ENCODE results near the gene SFN. TPM values are rescaled to one million over a fixed set of nuclear protein-coding genes. Genes with fewer than 3 reads are reported as not detected.

Gene SFN
- total and polyA plus RNA-seq, 2 of the 13 experiments (the other 11 are each of a cell fraction or from before 2014, with no cell fraction given), result 4.3 to 5.6 TPM

DNA sequence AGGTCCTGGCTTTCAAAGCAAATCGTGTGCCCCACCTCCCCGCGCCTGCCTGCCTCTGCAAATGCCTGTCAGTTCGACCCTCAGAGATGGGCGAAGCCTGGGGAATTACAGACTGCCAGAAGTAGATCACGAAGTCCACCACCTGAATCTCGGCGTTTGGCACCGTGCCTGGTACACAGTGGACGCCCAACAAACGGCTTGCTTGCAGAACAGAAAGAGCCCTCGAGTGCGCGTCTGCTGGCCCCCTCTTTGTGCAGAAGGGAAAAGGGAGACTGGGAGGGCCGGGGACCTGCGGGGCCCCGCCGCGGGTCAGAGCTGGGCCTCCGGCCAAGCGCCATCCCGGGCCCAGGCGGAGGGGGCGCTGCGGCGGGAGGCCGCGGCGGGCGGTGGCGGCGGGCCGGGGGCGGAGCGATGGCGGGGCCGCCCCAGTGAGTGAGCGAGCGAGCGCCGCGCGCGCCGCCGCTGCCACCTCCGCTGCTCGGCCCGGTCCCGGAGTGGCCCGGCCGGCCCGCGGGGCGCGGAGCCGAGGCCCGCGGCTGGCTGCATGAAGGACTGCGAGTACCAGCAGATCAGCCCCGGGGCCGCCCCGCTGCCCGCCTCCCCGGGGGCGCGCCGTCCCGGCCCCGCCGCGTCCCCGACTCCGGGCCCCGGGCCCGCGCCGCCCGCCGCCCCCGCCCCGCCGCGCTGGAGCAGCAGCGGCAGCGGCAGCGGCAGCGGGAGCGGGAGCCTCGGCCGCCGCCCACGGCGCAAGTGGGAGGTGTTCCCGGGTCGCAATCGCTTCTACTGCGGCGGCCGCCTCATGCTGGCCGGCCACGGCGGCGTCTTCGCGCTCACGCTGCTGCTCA, 36.5 kb upstream of the SFN start, which contains the start of gene ZDHHC18 (continued):
- TF ChIP-seq, protein P1, sequence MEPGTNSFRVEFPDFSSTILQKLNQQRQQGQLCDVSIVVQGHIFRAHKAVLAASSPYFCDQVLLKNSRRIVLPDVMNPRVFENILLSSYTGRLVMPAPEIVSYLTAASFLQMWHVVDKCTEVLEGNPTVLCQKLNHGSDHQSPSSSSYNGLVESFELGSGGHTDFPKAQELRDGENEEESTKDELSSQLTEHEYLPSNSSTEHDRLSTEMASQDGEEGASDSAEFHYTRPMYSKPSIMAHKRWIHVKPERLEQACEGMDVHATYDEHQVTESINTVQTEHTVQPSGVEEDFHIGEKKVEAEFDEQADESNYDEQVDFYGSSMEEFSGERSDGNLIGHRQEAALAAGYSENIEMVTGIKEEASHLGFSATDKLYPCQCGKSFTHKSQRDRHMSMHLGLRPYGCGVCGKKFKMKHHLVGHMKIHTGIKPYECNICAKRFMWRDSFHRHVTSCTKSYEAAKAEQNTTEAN (CRISPR knock-in tag; conservative IDR thresholded peaks at IDR 0.05), result no peak
- TF ChIP-seq KMT2A (CRISPR knock-in tag; IDR thresholded peaks at IDR 0.05) (no peak), NCOA5 (CRISPR knock-in tag; IDR thresholded peaks at IDR 0.05) (no peak), PHF8 (CRISPR knock-in tag; IDR thresholded peaks at IDR 0.05) (peak; percentile 63), PPARG (CRISPR knock-in tag; conservative IDR thresholded peaks at IDR 0.05) (no peak), PHF20 (CRISPR knock-in tag; IDR thresholded peaks at IDR 0.05) (no peak), ZNF124 (CRISPR knock-in tag; IDR thresholded peaks at IDR 0.05) (no peak), BRCA1 (CRISPR knock-in tag; IDR thresholded peaks at IDR 0.05) (no peak), ZNF598 (CRISPR knock-in tag; IDR thresholded peaks at IDR 0.05; ENCODE audit: borderline replicate concordance) (no peak), SP1 (IDR thresholded peaks at IDR 0.05) (no peak), SP1 (CRISPR knock-in tag; IDR thresholded peaks at IDR 0.05) (no peak), ZBTB7B (CRISPR knock-in tag; IDR thresholded peaks at IDR 0.05) (0 out of 2 replicates have a peak, but pooled peaks have one; percentile 44), ZNF274 (CRISPR knock-in tag; IDR thresholded peaks at IDR 0.05) (no peak), ZNF367 (CRISPR knock-in tag; IDR thresholded peaks at IDR 0.05; ENCODE audit: borderline replicate concordance) (no peak), HMGA1 (CRISPR knock-in tag; conservative IDR thresholded peaks at IDR 0.05) (no peak), POLR2AphosphoS5 (IDR thresholded peaks at IDR 0.05; ENCODE audit: low read depth, low read length) (0 out of 2 replicates have a peak, but pooled peaks have one; percentile 4), SRSF4 (IDR thresholded peaks at IDR 0.05; ENCODE audit: low read depth, low read length, poor library complexity, severe bottlenecking) (no peak), TBP (CRISPR knock-in tag; IDR thresholded peaks at IDR 0.05) (no peak), KLF13 (CRISPR knock-in tag; IDR thresholded peaks at IDR 0.05) (no peak), ASH2L (IDR thresholded peaks at IDR 0.05; ENCODE audit: insufficient read length, low read depth, low read length) (no peak)
- TF ChIP-seq, protein P2, sequence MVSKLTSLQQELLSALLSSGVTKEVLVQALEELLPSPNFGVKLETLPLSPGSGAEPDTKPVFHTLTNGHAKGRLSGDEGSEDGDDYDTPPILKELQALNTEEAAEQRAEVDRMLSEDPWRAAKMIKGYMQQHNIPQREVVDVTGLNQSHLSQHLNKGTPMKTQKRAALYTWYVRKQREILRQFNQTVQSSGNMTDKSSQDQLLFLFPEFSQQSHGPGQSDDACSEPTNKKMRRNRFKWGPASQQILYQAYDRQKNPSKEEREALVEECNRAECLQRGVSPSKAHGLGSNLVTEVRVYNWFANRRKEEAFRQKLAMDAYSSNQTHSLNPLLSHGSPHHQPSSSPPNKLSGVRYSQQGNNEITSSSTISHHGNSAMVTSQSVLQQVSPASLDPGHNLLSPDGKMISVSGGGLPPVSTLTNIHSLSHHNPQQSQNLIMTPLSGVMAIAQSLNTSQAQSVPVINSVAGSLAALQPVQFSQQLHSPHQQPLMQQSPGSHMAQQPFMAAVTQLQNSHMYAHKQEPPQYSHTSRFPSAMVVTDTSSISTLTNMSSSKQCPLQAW (CRISPR knock-in tag; IDR thresholded peaks at IDR 0.05), result no peak
- TF ChIP-seq, protein P3, sequence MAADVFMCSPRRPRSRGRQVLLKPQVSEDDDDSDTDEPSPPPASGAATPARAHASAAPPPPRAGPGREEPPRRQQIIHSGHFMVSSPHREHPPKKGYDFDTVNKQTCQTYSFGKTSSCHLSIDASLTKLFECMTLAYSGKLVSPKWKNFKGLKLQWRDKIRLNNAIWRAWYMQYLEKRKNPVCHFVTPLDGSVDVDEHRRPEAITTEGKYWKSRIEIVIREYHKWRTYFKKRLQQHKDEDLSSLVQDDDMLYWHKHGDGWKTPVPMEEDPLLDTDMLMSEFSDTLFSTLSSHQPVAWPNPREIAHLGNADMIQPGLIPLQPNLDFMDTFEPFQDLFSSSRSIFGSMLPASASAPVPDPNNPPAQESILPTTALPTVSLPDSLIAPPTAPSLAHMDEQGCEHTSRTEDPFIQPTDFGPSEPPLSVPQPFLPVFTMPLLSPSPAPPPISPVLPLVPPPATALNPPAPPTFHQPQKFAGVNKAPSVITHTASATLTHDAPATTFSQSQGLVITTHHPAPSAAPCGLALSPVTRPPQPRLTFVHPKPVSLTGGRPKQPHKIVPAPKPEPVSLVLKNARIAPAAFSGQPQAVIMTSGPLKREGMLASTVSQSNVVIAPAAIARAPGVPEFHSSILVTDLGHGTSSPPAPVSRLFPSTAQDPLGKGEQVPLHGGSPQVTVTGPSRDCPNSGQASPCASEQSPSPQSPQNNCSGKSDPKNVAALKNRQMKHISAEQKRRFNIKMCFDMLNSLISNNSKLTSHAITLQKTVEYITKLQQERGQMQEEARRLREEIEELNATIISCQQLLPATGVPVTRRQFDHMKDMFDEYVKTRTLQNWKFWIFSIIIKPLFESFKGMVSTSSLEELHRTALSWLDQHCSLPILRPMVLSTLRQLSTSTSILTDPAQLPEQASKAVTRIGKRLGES (CRISPR knock-in tag; IDR thresholded peaks at IDR 0.05; ENCODE audit: borderline replicate concordance), result no peak
- TF ChIP-seq, protein P4, sequence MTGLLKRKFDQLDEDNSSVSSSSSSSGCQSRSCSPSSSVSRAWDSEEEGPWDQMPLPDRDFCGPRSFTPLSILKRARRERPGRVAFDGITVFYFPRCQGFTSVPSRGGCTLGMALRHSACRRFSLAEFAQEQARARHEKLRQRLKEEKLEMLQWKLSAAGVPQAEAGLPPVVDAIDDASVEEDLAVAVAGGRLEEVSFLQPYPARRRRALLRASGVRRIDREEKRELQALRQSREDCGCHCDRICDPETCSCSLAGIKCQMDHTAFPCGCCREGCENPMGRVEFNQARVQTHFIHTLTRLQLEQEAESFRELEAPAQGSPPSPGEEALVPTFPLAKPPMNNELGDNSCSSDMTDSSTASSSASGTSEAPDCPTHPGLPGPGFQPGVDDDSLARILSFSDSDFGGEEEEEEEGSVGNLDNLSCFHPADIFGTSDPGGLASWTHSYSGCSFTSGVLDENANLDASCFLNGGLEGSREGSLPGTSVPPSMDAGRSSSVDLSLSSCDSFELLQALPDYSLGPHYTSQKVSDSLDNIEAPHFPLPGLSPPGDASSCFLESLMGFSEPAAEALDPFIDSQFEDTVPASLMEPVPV (CRISPR knock-in tag; IDR thresholded peaks at IDR 0.05), result no peak
- TF ChIP-seq, protein P5, sequence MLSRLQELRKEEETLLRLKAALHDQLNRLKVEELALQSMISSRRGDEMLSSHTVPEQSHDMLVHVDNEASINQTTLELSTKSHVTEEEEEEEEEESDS (CRISPR knock-in tag; IDR thresholded peaks at IDR 0.05; ENCODE audit: borderline replicate concordance), result no peak

Measured in HepG2 (cell line).